ENCODE measurements around the gene ROR2.

ROR2 gene

GRCh38 chr9:91882627-91883026, 67.4 kb downstream of the ROR2 start:
- TF ChIP-seq RAD21 (IDR thresholded peaks at IDR 0.05; ENCODE audit: low read depth), result peak; percentile 43; the same call in 1 of the 2 replicates
- no peak for TF ChIP-seq EGR1 (IDR thresholded peaks at IDR 0.05)
- TF ChIP-seq ZBTB7A (IDR thresholded peaks at IDR 0.05; ENCODE audit: low read depth), result no peak
- TF ChIP-seq TCF12 (IDR thresholded peaks at IDR 0.05; ENCODE audit: low read depth), result no peak

DNA sequence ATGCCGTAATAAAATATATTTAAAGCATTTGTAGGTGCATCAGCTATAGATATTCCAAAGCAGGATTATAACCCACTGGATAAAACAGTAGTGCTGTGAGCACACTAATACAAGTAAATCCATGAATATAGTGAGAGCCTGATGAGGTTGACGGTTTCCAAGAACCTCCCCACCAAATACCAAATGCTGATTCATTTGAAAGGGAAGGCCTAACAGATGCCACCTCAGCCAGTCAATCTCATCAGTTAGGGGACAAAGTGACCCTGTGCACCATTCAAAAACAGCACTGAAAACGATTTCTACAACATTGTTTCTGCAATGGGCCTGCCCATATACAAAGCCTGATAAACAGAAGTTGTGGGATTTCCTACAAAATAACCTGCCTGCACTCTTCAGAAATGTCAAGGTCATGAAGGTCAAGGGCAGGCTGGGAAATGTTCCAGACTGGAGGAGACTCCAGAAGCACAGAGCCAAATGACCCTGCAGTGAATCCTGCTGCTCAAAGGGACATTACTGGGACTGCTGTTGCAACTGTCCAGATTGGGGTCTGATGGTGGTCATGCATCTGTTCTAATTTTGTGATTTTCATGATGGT, 69.6 kb downstream of the ROR2 start:
- TF ChIP-seq FOXM1 (IDR thresholded peaks at IDR 0.05; ENCODE audit: borderline replicate concordance, low read depth), result no peak
- TF ChIP-seq, protein P1, sequence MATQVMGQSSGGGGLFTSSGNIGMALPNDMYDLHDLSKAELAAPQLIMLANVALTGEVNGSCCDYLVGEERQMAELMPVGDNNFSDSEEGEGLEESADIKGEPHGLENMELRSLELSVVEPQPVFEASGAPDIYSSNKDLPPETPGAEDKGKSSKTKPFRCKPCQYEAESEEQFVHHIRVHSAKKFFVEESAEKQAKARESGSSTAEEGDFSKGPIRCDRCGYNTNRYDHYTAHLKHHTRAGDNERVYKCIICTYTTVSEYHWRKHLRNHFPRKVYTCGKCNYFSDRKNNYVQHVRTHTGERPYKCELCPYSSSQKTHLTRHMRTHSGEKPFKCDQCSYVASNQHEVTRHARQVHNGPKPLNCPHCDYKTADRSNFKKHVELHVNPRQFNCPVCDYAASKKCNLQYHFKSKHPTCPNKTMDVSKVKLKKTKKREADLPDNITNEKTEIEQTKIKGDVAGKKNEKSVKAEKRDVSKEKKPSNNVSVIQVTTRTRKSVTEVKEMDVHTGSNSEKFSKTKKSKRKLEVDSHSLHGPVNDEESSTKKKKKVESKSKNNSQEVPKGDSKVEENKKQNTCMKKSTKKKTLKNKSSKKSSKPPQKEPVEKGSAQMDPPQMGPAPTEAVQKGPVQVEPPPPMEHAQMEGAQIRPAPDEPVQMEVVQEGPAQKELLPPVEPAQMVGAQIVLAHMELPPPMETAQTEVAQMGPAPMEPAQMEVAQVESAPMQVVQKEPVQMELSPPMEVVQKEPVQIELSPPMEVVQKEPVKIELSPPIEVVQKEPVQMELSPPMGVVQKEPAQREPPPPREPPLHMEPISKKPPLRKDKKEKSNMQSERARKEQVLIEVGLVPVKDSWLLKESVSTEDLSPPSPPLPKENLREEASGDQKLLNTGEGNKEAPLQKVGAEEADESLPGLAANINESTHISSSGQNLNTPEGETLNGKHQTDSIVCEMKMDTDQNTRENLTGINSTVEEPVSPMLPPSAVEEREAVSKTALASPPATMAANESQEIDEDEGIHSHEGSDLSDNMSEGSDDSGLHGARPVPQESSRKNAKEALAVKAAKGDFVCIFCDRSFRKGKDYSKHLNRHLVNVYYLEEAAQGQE (IDR thresholded peaks at IDR 0.05; ENCODE audit: low read depth), result no peak
- no peak for TF ChIP-seq YY1 (IDR thresholded peaks at IDR 0.05; ENCODE audit: low read depth)
- TF ChIP-seq NFIC (IDR thresholded peaks at IDR 0.05), result no peak
- no peak for TF ChIP-seq RAD21 (IDR thresholded peaks at IDR 0.05; ENCODE audit: low read depth)
- TF ChIP-seq TAF1 (IDR thresholded peaks at IDR 0.05; ENCODE audit: low read depth), result no peak
- TF ChIP-seq EGR1 (IDR thresholded peaks at IDR 0.05), result no peak
- TF ChIP-seq ZBTB7A (IDR thresholded peaks at IDR 0.05; ENCODE audit: low read depth), result no peak
- no peak for TF ChIP-seq CREB1 (IDR thresholded peaks at IDR 0.05; ENCODE audit: low read depth)
- TF ChIP-seq, protein P2, sequence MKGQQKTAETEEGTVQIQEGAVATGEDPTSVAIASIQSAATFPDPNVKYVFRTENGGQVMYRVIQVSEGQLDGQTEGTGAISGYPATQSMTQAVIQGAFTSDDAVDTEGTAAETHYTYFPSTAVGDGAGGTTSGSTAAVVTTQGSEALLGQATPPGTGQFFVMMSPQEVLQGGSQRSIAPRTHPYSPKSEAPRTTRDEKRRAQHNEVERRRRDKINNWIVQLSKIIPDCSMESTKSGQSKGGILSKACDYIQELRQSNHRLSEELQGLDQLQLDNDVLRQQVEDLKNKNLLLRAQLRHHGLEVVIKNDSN (IDR thresholded peaks at IDR 0.05), result no peak
- no peak for TF ChIP-seq CEBPB (IDR thresholded peaks at IDR 0.05)
- no peak for TF ChIP-seq TEAD4 (IDR thresholded peaks at IDR 0.05)
- no peak for TF ChIP-seq TCF12 (IDR thresholded peaks at IDR 0.05; ENCODE audit: low read depth)
- TF ChIP-seq MAX (IDR thresholded peaks at IDR 0.05), result no peak
- TF ChIP-seq EP300 (IDR thresholded peaks at IDR 0.05; ENCODE audit: borderline replicate concordance), result no peak

DNA sequence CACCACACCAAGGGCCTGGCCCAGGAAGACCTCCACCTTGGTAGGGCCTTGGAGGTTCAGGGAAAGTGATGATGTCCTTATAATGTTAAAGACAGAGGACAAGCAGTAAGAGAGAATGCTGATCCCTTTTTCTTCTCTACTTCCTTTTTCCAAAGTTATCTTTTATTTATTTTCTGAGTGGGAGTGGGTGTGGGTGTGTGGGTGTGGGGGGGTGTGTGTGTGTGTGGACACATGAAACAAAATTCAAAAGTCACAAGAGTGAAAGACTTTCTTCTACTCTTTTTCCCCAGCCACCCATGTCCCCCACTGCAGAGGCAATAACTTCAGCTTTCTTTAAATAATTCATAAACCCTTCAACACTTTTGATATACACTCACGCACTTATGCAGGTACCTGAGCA, 70.8 kb downstream of the ROR2 start:
- TF ChIP-seq EGR1 (IDR thresholded peaks at IDR 0.05), result no peak
- no peak for TF ChIP-seq TCF12 (IDR thresholded peaks at IDR 0.05; ENCODE audit: low read depth)
- no peak for TF ChIP-seq TEAD4 (IDR thresholded peaks at IDR 0.05)
- TF ChIP-seq, protein P2 (IDR thresholded peaks at IDR 0.05), result no peak

DNA sequence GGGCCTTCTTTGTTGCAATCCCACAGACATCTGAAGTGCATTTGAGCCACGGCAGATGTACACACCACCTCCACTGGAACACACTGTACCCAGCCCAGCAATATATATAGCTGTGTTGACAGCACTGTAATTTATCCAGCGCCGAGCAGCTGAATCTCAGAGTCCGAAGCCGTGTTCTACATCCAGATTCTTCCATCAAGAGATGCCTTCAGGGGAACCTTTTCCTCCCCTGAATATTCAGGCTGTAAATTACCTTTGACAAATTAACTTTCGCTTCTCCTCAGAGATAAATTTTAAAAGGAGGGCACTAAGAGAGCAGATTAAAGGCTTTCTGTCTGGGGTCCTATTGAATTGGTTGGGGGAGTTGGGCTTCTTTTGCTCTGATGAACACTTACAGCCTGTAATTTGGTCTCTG, 76.4 kb downstream of the ROR2 start:
- no peak for TF ChIP-seq TEAD4 (IDR thresholded peaks at IDR 0.05)
- TF ChIP-seq, protein P1 (IDR thresholded peaks at IDR 0.05; ENCODE audit: low read depth), result no peak
- TF ChIP-seq EGR1 (IDR thresholded peaks at IDR 0.05), result no peak
- no peak for TF ChIP-seq TCF12 (IDR thresholded peaks at IDR 0.05; ENCODE audit: low read depth)
- TF ChIP-seq, protein P2 (IDR thresholded peaks at IDR 0.05), result no peak
- no peak for TF ChIP-seq MAX (IDR thresholded peaks at IDR 0.05)
- no peak for TF ChIP-seq NFIC (IDR thresholded peaks at IDR 0.05)
- no peak for TF ChIP-seq CREB1 (IDR thresholded peaks at IDR 0.05; ENCODE audit: low read depth)
- TF ChIP-seq TAF1 (IDR thresholded peaks at IDR 0.05; ENCODE audit: low read depth), result no peak
- TF ChIP-seq RAD21 (IDR thresholded peaks at IDR 0.05; ENCODE audit: low read depth), result no peak
- TF ChIP-seq ZBTB7A (IDR thresholded peaks at IDR 0.05; ENCODE audit: low read depth), result no peak
- no peak for TF ChIP-seq FOXM1 (IDR thresholded peaks at IDR 0.05; ENCODE audit: borderline replicate concordance, low read depth)
- TF ChIP-seq YY1 (IDR thresholded peaks at IDR 0.05; ENCODE audit: low read depth), result no peak
- no peak for TF ChIP-seq CEBPB (IDR thresholded peaks at IDR 0.05)
- TF ChIP-seq EP300 (IDR thresholded peaks at IDR 0.05; ENCODE audit: borderline replicate concordance), result no peak

GRCh38 chr9:91868732-91869391, 81.2 kb downstream of the ROR2 start:
- TF ChIP-seq EGR1 (IDR thresholded peaks at IDR 0.05) (no peak), RAD21 (IDR thresholded peaks at IDR 0.05; ENCODE audit: low read depth) (no peak)

DNA sequence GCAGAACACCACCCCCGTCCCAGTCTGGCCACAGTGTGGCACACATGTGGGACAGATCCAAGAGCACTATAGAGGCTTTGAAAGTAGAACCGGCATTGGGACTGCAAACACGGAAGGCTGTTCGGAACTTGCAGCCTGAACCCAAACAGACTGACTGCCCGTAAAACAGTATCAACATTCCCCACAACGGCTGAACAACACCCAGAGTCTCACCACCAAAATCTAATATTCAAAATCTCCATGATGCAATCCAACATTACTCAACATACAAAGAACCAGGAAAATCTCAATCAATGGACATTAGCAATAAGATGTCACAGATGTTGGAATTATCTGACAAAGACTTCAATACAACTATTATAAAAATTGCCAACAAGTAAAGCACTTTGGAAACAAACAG, 82.3 kb downstream of the ROR2 start:
- TF ChIP-seq EP300 (IDR thresholded peaks at IDR 0.05; ENCODE audit: borderline replicate concordance), result no peak
- no peak for TF ChIP-seq YY1 (IDR thresholded peaks at IDR 0.05; ENCODE audit: low read depth)
- TF ChIP-seq, protein P1 (IDR thresholded peaks at IDR 0.05; ENCODE audit: low read depth), result no peak
- TF ChIP-seq CREB1 (IDR thresholded peaks at IDR 0.05; ENCODE audit: low read depth), result no peak
- TF ChIP-seq TCF12 (IDR thresholded peaks at IDR 0.05; ENCODE audit: low read depth), result no peak
- no peak for TF ChIP-seq ZBTB7A (IDR thresholded peaks at IDR 0.05; ENCODE audit: low read depth)
- no peak for TF ChIP-seq NFIC (IDR thresholded peaks at IDR 0.05)
- no peak for TF ChIP-seq EGR1 (IDR thresholded peaks at IDR 0.05)
- TF ChIP-seq, protein P2 (IDR thresholded peaks at IDR 0.05), result no peak
- no peak for TF ChIP-seq RAD21 (IDR thresholded peaks at IDR 0.05; ENCODE audit: low read depth)
- TF ChIP-seq MAX (IDR thresholded peaks at IDR 0.05), result no peak
- no peak for TF ChIP-seq TEAD4 (IDR thresholded peaks at IDR 0.05)
- no peak for TF ChIP-seq CEBPB (IDR thresholded peaks at IDR 0.05)
- no peak for TF ChIP-seq TAF1 (IDR thresholded peaks at IDR 0.05; ENCODE audit: low read depth)
- no peak for TF ChIP-seq FOXM1 (IDR thresholded peaks at IDR 0.05; ENCODE audit: borderline replicate concordance, low read depth)

All from Ishikawa (cell line).